B cell (primary cell): ENCODE data around the gene RABGAP1L. TPM values are rescaled to one million over a fixed set of nuclear protein-coding genes. Genes with fewer than 3 reads are reported as not detected.

Source experiments
- ATAC-seq: fragments of 200-7000 bp; cut with Tn5 transposase; one replicate; pipeline ENCODE4 v1.10.0; 2021; ENCODE audit warnings: low read depth, mild to moderate bottlenecking, moderate number of reproducible peaks, moderate library complexity
- CTCF ChIA-PET: fragments of 350-600 bp; sonication (Branson Sonifier 250); formaldehyde crosslinking; loops from one replicate; lab custom pipeline; 2021; ENCODE audit warnings: antibody characterized with exemption, inconsistent platforms; lab: Charles Lee
- POLR2A ChIA-PET: fragments of 350-600 bp; sonication (Branson Sonifier 250); formaldehyde crosslinking; loops from one replicate; lab custom pipeline; 2021; ENCODE audit warnings: antibody characterized with exemption; lab: Charles Lee
- DNase-seq: peaks from one replicate; pipeline ENCODE4 v3.0.0; 2013
- H2AFZ ChIP-seq: 2 replicates; pipeline ENCODE4 v1.6.1; 2012; ENCODE audit warnings: mild to moderate bottlenecking, low read depth, low read length; ENCODE audit not compliant: insufficient read depth, poor library complexity, severe bottlenecking
- H3K27ac ChIP-seq, 2 donors: 1 replicate in 1 of 2; 2 replicates in 1 of 2; pipeline ENCODE4 v1.5.1; 2012 to 2013; ENCODE audit warnings: low read length in 2 of 2, mild to moderate bottlenecking in 2 of 2, moderate library complexity in 1 of 2
- H3K27me3 ChIP-seq, 4 experiments: fragments of 200-600 bp in 1 of 4; sonication (generic) in 1 of 4; replicated peaks in 1 of 4; 1 replicate in 2 of 4; 2 replicates in 2 of 4; pipeline versions ENCODE4 v1.6.1 to v1.7.0; 2013 to 2016; ENCODE audit warnings: low read length in 3 of 4, mild to moderate bottlenecking in 2 of 4, mixed read lengths in 1 of 4, moderate library complexity in 1 of 4; ENCODE audit not compliant: insufficient read depth in 4 of 4, control insufficient read depth in 3 of 4; ENCODE audit errors: control extremely low read depth in 1 of 4
- H3K36me3 ChIP-seq, 2 experiments: replicated peaks in 1 of 2; 1 replicate in 1 of 2; 2 replicates in 1 of 2; pipeline versions ENCODE4 v1.6.1 to v1.7.1; 2013; ENCODE audit warnings: low read length in 1 of 2; ENCODE audit not compliant: insufficient read depth in 2 of 2, control insufficient read depth in 1 of 2; ENCODE audit errors: control extremely low read depth in 1 of 2, extremely low read depth in 1 of 2
- H3K4me1 ChIP-seq, 2 donors: fragments of 200-600 bp in 1 of 2; sonication (generic) in 1 of 2; 1 replicate in 1 of 2; 2 replicates in 1 of 2; pipeline versions ENCODE4 v1.5.1 to v1.6.1; 2013 to 2017; ENCODE audit warnings: low read length in 2 of 2; ENCODE audit not compliant: control insufficient read depth in 2 of 2, insufficient read depth in 2 of 2
- H3K4me2 ChIP-seq: replicated peaks from 2 replicates; pipeline ENCODE3; 2012; ENCODE audit warnings: mild to moderate bottlenecking, low read depth, low read length; ENCODE audit not compliant: poor library complexity, severe bottlenecking
- H3K4me3 ChIP-seq, 5 experiments: fragments of 200-600 bp in 1 of 5; sonication (generic) in 1 of 5; 1 replicate in 3 of 5; 2 replicates in 2 of 5; pipeline versions ENCODE4 v1.5.1 to v1.7.0; 2011 to 2016; ENCODE audit warnings: low read length in 4 of 5, mild to moderate bottlenecking in 4 of 5, low read depth in 2 of 5, control low read depth in 1 of 5, moderate library complexity in 1 of 5; ENCODE audit not compliant: insufficient read depth in 1 of 5; ENCODE audit errors: control extremely low read depth in 1 of 5, extremely low read depth in 1 of 5
- H3K79me2 ChIP-seq: fragments of 200-600 bp; sonication (generic); one replicate; pipeline ENCODE4 v1.6.0; 2016; ENCODE audit warnings: low read length; ENCODE audit not compliant: control insufficient read depth, insufficient read depth
- H3K9ac ChIP-seq: fragments of 200-600 bp; sonication (generic); 2 replicates; pipeline ENCODE4 v1.6.1; 2017; ENCODE audit warnings: mild to moderate bottlenecking, low read length, moderate library complexity
- H3K9me3 ChIP-seq, 3 donors: one replicate each; pipeline versions ENCODE4 v1.6.1 to v1.7.1; 2013; ENCODE audit warnings: low read length in 2 of 3; ENCODE audit not compliant: control insufficient read depth in 2 of 3, insufficient read depth in 1 of 3; ENCODE audit errors: control extremely low read depth in 1 of 3
- H4K20me1 ChIP-seq: 2 replicates; pipeline ENCODE4 v1.6.0; 2012; ENCODE audit warnings: mild to moderate bottlenecking, low read length; ENCODE audit not compliant: insufficient read depth, control insufficient read depth, poor library complexity, severe bottlenecking
- H3K27ac Mint-ChIP-seq: one replicate; pipeline ENCODE4 v1.8.0; 2021; ENCODE audit warnings: mixed read lengths
- H3K27me3 Mint-ChIP-seq: one replicate; pipeline ENCODE4 v1.8.0; 2021; ENCODE audit warnings: mixed read lengths
- H3K4me1 Mint-ChIP-seq: one replicate; pipeline ENCODE4 v1.8.0; 2021; ENCODE audit warnings: mixed read lengths
- H3K4me3 Mint-ChIP-seq: one replicate; pipeline ENCODE4 v1.8.0; 2021; ENCODE audit warnings: mixed read lengths
- H3K9me3 Mint-ChIP-seq: one replicate; pipeline ENCODE4 v1.8.0; 2022; ENCODE audit warnings: mixed read lengths; ENCODE audit not compliant: insufficient read depth
- CTCF ChIP-seq: fragments of 200-600 bp; IDR thresholded peaks from one replicate; pipeline ENCODE4 v1.8.0; 2022; ENCODE audit warnings: antibody characterized with exemption, mild to moderate bottlenecking
- EZH2 ChIP-seq: IDR thresholded peaks from 2 replicates; pipeline ENCODE4 v1.6.1; 2012; ENCODE audit warnings: borderline replicate concordance, low read depth, mild to moderate bottlenecking, moderate library complexity, low read length; ENCODE audit not compliant: insufficient read depth, poor library complexity, severe bottlenecking
- WGBS: methylation state at CpG from one replicate; pipeline ENCODE4 v1.1.5; 2013; ENCODE audit warnings: missing lambda C conversion rate; ENCODE audit not compliant: insufficient coverage; 5-methylcytosine and 5-hydroxymethylcytosine counted together
- intact Hi-C: fragments of 100-400 bp; cut with micrococcal nuclease; formaldehyde crosslinking; loops from one replicate; pipeline ENCODE4 v1.10.0; 2022
- polyA plus RNA-seq: library from polyadenylated mRNA; depleted of rRNA; stranded (reverse); fragments of >200 nt; gene quantifications from 2 replicates; pipeline ENCODE4 v1.2.3, GENCODE V29; 2012
- total RNA-seq, 2 donors: library from RNA; stranded (reverse); fragments of 120-200 nt in 1 of 2; gene quantifications; 1 replicate in 1 of 2; 2 replicates in 1 of 2; pipeline versions ENCODE4 v1.2.3 to v1.2.4, GENCODE V29; 2013 to 2022

The RABGAP1L gene
- total and polyA plus RNA-seq, 2 donors (not counting 1 experiment from before 2014, with no cell fraction given): 34.9 to 159 TPM

GRCh38 chr1:174225499-174226204 lies 66.3 kb downstream of the RABGAP1L start:
- POLR2A ChIA-PET: no interaction called here
- no peaks in the 10 kb centered on the region for H4K20me1 ChIP-seq
- H3K9me3 ChIP-seq: peaks cover 0 to 5% (median 0%) of the 10 kb centered on the region in 3 donors
- H3K4me3 ChIP-seq: no peak overlapping the region
- peaks cover 40% of the 10 kb centered on the region for H3K4me1 Mint-ChIP-seq
- H3K27ac Mint-ChIP-seq: no peak overlapping the region
- no peak for TF ChIP-seq EZH2
- TF ChIP-seq CTCF: no peak
- H3K27ac ChIP-seq: peak overlapping the region in 1 of 2 donors; percentile 19
- H3K4me2 ChIP-seq: peak overlapping the region; percentile 15
- intact Hi-C loops: no loop called here
- peak overlapping the region; percentile 11 for H3K4me3 Mint-ChIP-seq
- no peak for ATAC-seq
- CTCF ChIA-PET: no interaction called here
- H3K79me2 ChIP-seq: peaks cover 67% of the 10 kb centered on the region
- no peaks in the 10 kb centered on the region for H3K9me3 Mint-ChIP-seq
- no peaks in the 10 kb centered on the region for H3K27me3 ChIP-seq
- peaks cover 4 to 19% of the 10 kb centered on the region in 2 experiments for H3K36me3 ChIP-seq
- DNase-seq: no peak
- peaks cover 23 to 26% of the 10 kb centered on the region in 2 donors for H3K4me1 ChIP-seq
- no peak overlapping the region for H2AFZ ChIP-seq
- H3K9ac ChIP-seq: no peak overlapping the region
- WGBS: no CpG with 5 or more reads among the region's 5 CpGs
- H3K27me3 Mint-ChIP-seq: no peaks in the 10 kb centered on the region

DNA sequence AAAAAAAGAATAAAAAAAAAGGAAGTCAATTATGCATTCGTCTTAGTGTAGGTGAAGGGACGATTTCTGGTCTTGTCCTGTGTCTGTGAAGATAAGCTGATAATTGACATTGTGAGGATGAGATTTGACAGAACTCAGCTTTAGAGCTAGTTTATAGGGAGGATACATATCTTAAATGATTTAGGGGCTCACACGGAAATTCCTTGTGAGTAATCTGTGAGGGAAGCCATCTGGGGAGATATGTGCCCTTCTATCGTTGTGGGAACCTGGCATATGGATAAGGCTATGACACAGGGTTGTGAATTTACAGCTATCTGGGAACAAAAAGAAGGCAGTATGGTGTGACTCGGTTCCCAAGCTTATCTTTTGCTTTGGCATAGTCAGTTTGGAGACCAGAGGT lies 71.1 kb downstream of the RABGAP1L start:
- no peaks in the 10 kb centered on the region for H3K27me3 Mint-ChIP-seq
- ChIA-PET POLR2A (no interaction called here), CTCF (interaction anchor here (1.1 to 1.4 kb wide), 2 partner anchors 13 to 18 kb away, joined by 3 to 4 read pairs; no protein-coding TSS in a partner anchor)
- no peaks in the 10 kb centered on the region for H4K20me1 ChIP-seq
- peaks cover 54% of the 10 kb centered on the region for H3K79me2 ChIP-seq
- no peak overlapping the region for H3K27ac Mint-ChIP-seq
- peaks cover 0 to 28% of the 10 kb centered on the region in 2 experiments for H3K36me3 ChIP-seq
- no peak overlapping the region for H2AFZ ChIP-seq
- no peak overlapping the region for H3K9ac ChIP-seq
- H3K27me3 ChIP-seq: no peaks in the 10 kb centered on the region
- no peak overlapping the region for H3K4me2 ChIP-seq
- no peaks in the 10 kb centered on the region for H3K9me3 ChIP-seq
- H3K4me3 Mint-ChIP-seq: no peak overlapping the region
- H3K27ac ChIP-seq: no peak overlapping the region
- peaks cover 8 to 10% of the 10 kb centered on the region in 2 donors for H3K4me1 ChIP-seq
- 76% methylated on average over 4 of the region's 5 CpGs for WGBS
- H3K4me1 Mint-ChIP-seq: peaks cover 14% of the 10 kb centered on the region
- no peak for ATAC-seq
- DNase-seq: no peak
- H3K9me3 Mint-ChIP-seq: no peaks in the 10 kb centered on the region
- intact Hi-C loops: no loop called here
- TF ChIP-seq CTCF (no peak), EZH2 (no peak)
- no peak overlapping the region for H3K4me3 ChIP-seq
